ENCODE data around the gene ARSA. TPM values are rescaled to one million over a fixed set of nuclear protein-coding genes. Genes with fewer than 3 reads are reported as not detected.

The ARSA gene
- total RNA-seq (8.4 TPM), polyA plus RNA-seq (ENCODE audit: insufficient read depth in 1 of 8, insufficient read length in 8 of 8, low replicate concordance in 1 of 8) (10 to 100 TPM; 11.4 to 21.9 (median 15.2) TPM)
- long read RNA-seq, donor 1, partial matches to known transcripts: 0 of 5 reads
- long read RNA-seq, donor 1, other reads (novel, unspliced or antisense): 0 of 5 reads
- long read RNA-seq, donor 2: 0 reads
- long read RNA-seq, donor 3, transcript ARSA-201 (8 exons, 2,050 nt): major isoform, 5 of 6 reads
- long read RNA-seq, donor 3, partial matches to known transcripts: 0 of 6 reads
- long read RNA-seq, donor 3, other reads (novel, unspliced or antisense): 0 of 6 reads
- long read RNA-seq, donor 4, partial matches to known transcripts: 0 of 3 reads
- long read RNA-seq, donor 4, other reads (novel, unspliced or antisense): 0 of 3 reads
- long read RNA-seq, donor 5, partial matches to known transcripts: 0 of 5 reads
- long read RNA-seq, donor 5, other reads (novel, unspliced or antisense): 0 of 5 reads
- long read RNA-seq, donor 6, partial matches to known transcripts: 0 of 6 reads
- long read RNA-seq, donor 6, other reads (novel, unspliced or antisense): 0 of 6 reads
- long read RNA-seq, donor 7, partial matches to known transcripts: 0 of 4 reads
- long read RNA-seq, donor 7, other reads (novel, unspliced or antisense): 0 of 4 reads
- long read RNA-seq, donor 8: 0 reads
- long read RNA-seq, donor 9, partial matches to known transcripts: 0 of 4 reads
- long read RNA-seq, donor 9, other reads (novel, unspliced or antisense): 0 of 4 reads
- long read RNA-seq, donor 10, partial matches to known transcripts: 0 of 7 reads
- long read RNA-seq, donor 10, other reads (novel, unspliced or antisense): 0 of 7 reads
- long read RNA-seq, donor 11, partial matches to known transcripts: 0 of 5 reads
- long read RNA-seq, donor 11, other reads (novel, unspliced or antisense): 0 of 5 reads

GRCh38 chr22:50627642-50628542 is at the start of gene ARSA:
Gene ARSA, minus strand, starts transcription at chr22:50628152. Its CDS starts 373 bp downstream, at chr22:50627779.
- Histone ChIP-seq H3K4me3 (ENCODE audit: low read length) (peak within 1 kb of the TSS; percentile 79), H3K36me3 (ENCODE audit: control insufficient read depth, insufficient read depth, low read length) (no peaks in the 10 kb centered on the region), H3K9me3 (replicated peaks; ENCODE audit: control insufficient read depth, low read depth, low read length) (no peaks in the 10 kb centered on the region), H3K27ac (ENCODE audit: low read length) (peak within 1 kb of the TSS; percentile 78), H3K4me1 (ENCODE audit: control insufficient read depth, insufficient read depth, low read length) (peaks cover 16% of the 10 kb centered on the region), H3K27me3 (ENCODE audit: control insufficient read depth, insufficient read depth, low read length) (peaks cover under 1% of the 10 kb centered on the region)
- DNase-seq: peak; percentile 92
- WGBS (ENCODE audit: insufficient coverage): under 1% methylated on average over 83 of the region's 88 CpGs

- Histone ChIP-seq H3K4me3 (ENCODE audit: low read length) (no peak overlapping the region), H3K9me3 (replicated peaks; ENCODE audit: control insufficient read depth, low read depth, low read length) (no peaks in the 10 kb centered on the region), H3K27me3 (ENCODE audit: control insufficient read depth, insufficient read depth, low read length) (peaks cover 41% of the 10 kb centered on the region), H3K4me1 (ENCODE audit: control insufficient read depth, insufficient read depth, low read length) (peaks cover 8% of the 10 kb centered on the region), H3K36me3 (ENCODE audit: control insufficient read depth, insufficient read depth, low read length) (no peaks in the 10 kb centered on the region), H3K27ac (ENCODE audit: low read length) (no peak overlapping the region)
- 75% methylated on average over 4 of the region's 10 CpGs for whole genome bisulfite sequencing (ENCODE audit: insufficient coverage)
- DNase-seq: no peak
Observed at GRCh38 chr22:50676661-50677492, 48.9 kb upstream of the ARSA start.

- peaks cover 47% of the 10 kb centered on the region for H3K27me3 ChIP-seq (ENCODE audit: control insufficient read depth, insufficient read depth, low read length)
- peaks cover 8% of the 10 kb centered on the region for H3K4me1 ChIP-seq (ENCODE audit: control insufficient read depth, insufficient read depth, low read length)
- no peaks in the 10 kb centered on the region for H3K36me3 ChIP-seq (ENCODE audit: control insufficient read depth, insufficient read depth, low read length)
Observed at GRCh38 chr22:50676180-50676636, 48.3 kb upstream of the ARSA start.

GRCh38 chr22:50675553-50676179 is 47.7 kb upstream of the ARSA start:
- Histone ChIP-seq H3K27me3 (ENCODE audit: control insufficient read depth, insufficient read depth, low read length) (peaks cover 50% of the 10 kb centered on the region), H3K27ac (ENCODE audit: low read length) (no peak overlapping the region), H3K36me3 (ENCODE audit: control insufficient read depth, insufficient read depth, low read length) (no peaks in the 10 kb centered on the region), H3K9me3 (replicated peaks; ENCODE audit: control insufficient read depth, low read depth, low read length) (no peaks in the 10 kb centered on the region), H3K4me1 (ENCODE audit: control insufficient read depth, insufficient read depth, low read length) (peaks cover 8% of the 10 kb centered on the region), H3K4me3 (ENCODE audit: low read length) (peak overlapping the region; percentile 29)
- 75% methylated on average over 8 of the region's 9 CpGs for WGBS (ENCODE audit: insufficient coverage)
- DNase-seq: no peak

More at GRCh38 chr22:50676180-50676636, 48.3 kb upstream of the ARSA start:
- DNase-seq: no peak
- WGBS (ENCODE audit: insufficient coverage): 86% methylated on average over 12 of the region's 14 CpGs
- no peak overlapping the region for H3K27ac ChIP-seq (ENCODE audit: low read length)
- H3K9me3 ChIP-seq (replicated peaks; ENCODE audit: control insufficient read depth, low read depth, low read length): no peaks in the 10 kb centered on the region
- H3K4me3 ChIP-seq (ENCODE audit: low read length): peak overlapping the region; percentile 9

GRCh38 chr22:50674606-50675552 is 46.9 kb upstream of the ARSA start:
- Histone ChIP-seq H3K27ac (ENCODE audit: low read length) (no peak overlapping the region), H3K9me3 (replicated peaks; ENCODE audit: control insufficient read depth, low read depth, low read length) (no peaks in the 10 kb centered on the region), H3K36me3 (ENCODE audit: control insufficient read depth, insufficient read depth, low read length) (no peaks in the 10 kb centered on the region), H3K4me3 (ENCODE audit: low read length) (peak overlapping the region; percentile 29), H3K4me1 (ENCODE audit: control insufficient read depth, insufficient read depth, low read length) (peaks cover 8% of the 10 kb centered on the region), H3K27me3 (ENCODE audit: control insufficient read depth, insufficient read depth, low read length) (peaks cover 52% of the 10 kb centered on the region)
- DNase-seq: peak; percentile 43
- 3% methylated on average over 103 of the region's 105 CpGs for WGBS (ENCODE audit: insufficient coverage)

- no peaks in the 10 kb centered on the region for H3K9me3 ChIP-seq (replicated peaks; ENCODE audit: control insufficient read depth, low read depth, low read length)
- WGBS (ENCODE audit: insufficient coverage): 0% methylated on average over 12 of the region's 43 CpGs
- DNase-seq: no peak
- peak overlapping the region; percentile 40 for H3K4me3 ChIP-seq (ENCODE audit: low read length)
- H3K27me3 ChIP-seq (ENCODE audit: control insufficient read depth, insufficient read depth, low read length): peaks cover 52% of the 10 kb centered on the region
- no peaks in the 10 kb centered on the region for H3K36me3 ChIP-seq (ENCODE audit: control insufficient read depth, insufficient read depth, low read length)
- peaks cover 8% of the 10 kb centered on the region for H3K4me1 ChIP-seq (ENCODE audit: control insufficient read depth, insufficient read depth, low read length)
- H3K27ac ChIP-seq (ENCODE audit: low read length): no peak overlapping the region
Observed at GRCh38 chr22:50674130-50674500, 46.2 kb upstream of the ARSA start.

GRCh38 chr22:50673231-50674129 is 45.5 kb upstream of the ARSA start:
- WGBS (ENCODE audit: insufficient coverage): under 1% methylated on average over 42 of the region's 69 CpGs
- peak overlapping the region; percentile 65 for H3K27ac ChIP-seq (ENCODE audit: low read length)
- no peaks in the 10 kb centered on the region for H3K36me3 ChIP-seq (ENCODE audit: control insufficient read depth, insufficient read depth, low read length)
- peaks cover 8% of the 10 kb centered on the region for H3K4me1 ChIP-seq (ENCODE audit: control insufficient read depth, insufficient read depth, low read length)
- H3K9me3 ChIP-seq (replicated peaks; ENCODE audit: control insufficient read depth, low read depth, low read length): no peaks in the 10 kb centered on the region
- peaks cover 52% of the 10 kb centered on the region for H3K27me3 ChIP-seq (ENCODE audit: control insufficient read depth, insufficient read depth, low read length)
- H3K4me3 ChIP-seq (ENCODE audit: low read length): peak overlapping the region; percentile 40
- DNase-seq: no peak
